H1 (cell line): ENCODE results near the gene METTL25B. TPM values are rescaled to one million over a fixed set of nuclear protein-coding genes. Genes with fewer than 3 reads are reported as not detected.

Source experiments
- EZH2 ChIP-seq: fragments of 200-600 bp; sonication (generic); IDR thresholded peaks from 2 replicates; pipeline ENCODE4 v1.7.1; 2012; ENCODE audit warnings: low read depth, mild to moderate bottlenecking, moderate library complexity, low read length, inconsistent platforms; ENCODE audit not compliant: severe bottlenecking
- RBBP5 ChIP-seq: IDR thresholded peaks from 2 replicates; pipeline ENCODE4 v1.7.1; 2012; ENCODE audit warnings: low read depth, mild to moderate bottlenecking, inconsistent platforms, low read length, moderate library complexity, borderline replicate concordance
- RFX5 ChIP-seq: IDR thresholded peaks from 2 replicates; pipeline ENCODE4 v1.6.1; 2011; ENCODE audit warnings: low read depth, low read length, improper control_type of control experiment, borderline replicate concordance
- SAP30 ChIP-seq: fragments of 300-600 bp; sonication (generic); IDR thresholded peaks from 2 replicates; pipeline ENCODE4 v1.7.1; 2012; ENCODE audit warnings: low read length, moderate library complexity, mild to moderate bottlenecking, inconsistent platforms; ENCODE audit not compliant: insufficient read depth, insufficient replicate concordance
- SP2 ChIP-seq: IDR thresholded peaks from 2 replicates; pipeline ENCODE4 v1.6.1; 2012; ENCODE audit warnings: mild to moderate bottlenecking, low read length, inconsistent platforms
- SUZ12 ChIP-seq: fragments of 200-600 bp; sonication (generic); IDR thresholded peaks from 2 replicates; pipeline ENCODE4 v1.6.1; 2012; ENCODE audit warnings: mild to moderate bottlenecking, inconsistent platforms, low read length, moderate library complexity, mixed read lengths
- polyA plus RNA-seq, 7 experiments: library from polyadenylated mRNA; depleted of rRNA in 3 of 7; stranded (reverse) in 5 of 7; unstranded in 2 of 7; fragments of >200 nt in 5 of 7; fragments of 200-250 nt in 2 of 7; gene quantifications; 1 replicate in 5 of 7; 2 replicates in 1 of 7; 4 replicates in 1 of 7; pipeline versions ENCODE4 v1.2.1 to v1.2.3, GENCODE V29; 2011 to 2013; ENCODE audit warnings: missing spikeins in 2 of 7, mixed read lengths in 2 of 7
- total RNA-seq: library from RNA; stranded (reverse); fragmentation: NEBNext Ultra II Directional; extraction: Animal tissue kit (Norgen Biotek cat#: 25700); gene quantifications from 2 replicates; pipeline ENCODE4 v1.2.1, GENCODE V29; 2021

Gene METTL25B
- total and polyA plus RNA-seq, 2 of the 8 experiments (the other 6 are each of a cell fraction or from before 2014, with no cell fraction given), result 28.4 to 30.1 TPM

DNA sequence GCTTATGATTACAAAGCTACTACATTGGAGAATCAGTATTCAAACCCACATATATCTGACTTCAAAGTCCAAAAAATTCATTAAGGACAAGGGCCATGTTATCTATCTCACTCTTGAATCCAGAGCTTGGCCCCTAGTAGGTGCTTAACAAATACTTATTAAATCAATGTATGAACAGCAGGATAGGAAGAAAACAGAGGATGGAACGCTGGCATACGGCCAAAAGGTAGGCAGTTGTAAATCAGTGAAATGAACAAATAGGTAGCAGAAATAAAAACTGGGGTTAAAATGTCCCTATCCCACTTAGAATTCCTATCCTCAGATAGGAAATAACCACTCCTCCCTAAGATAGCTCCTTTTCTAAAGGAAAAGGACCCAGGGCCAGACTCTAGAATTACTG, 10.6 kb downstream of the METTL25B start (continued):
- TF ChIP-seq SAP30 (no peak), RFX5 (no peak), EZH2 (no peak), RBBP5 (no peak), SP2 (no peak), SUZ12 (no peak)
